IMR-90 (cell line): ENCODE measurements around the gene ARHGAP8. TPM values are rescaled to one million over a fixed set of nuclear protein-coding genes. Genes with fewer than 3 reads are reported as not detected.

ENCODE experiments used
- ATAC-seq: fragments of 200-7000 bp; cut with Tn5 transposase; 2 replicates; pipeline ENCODE4 v1.9.1; 2020; ENCODE audit warnings: low read depth, mild to moderate bottlenecking, moderate library complexity
- BruUV-seq: library from RNA; stranded (reverse); fragments of 400-500 nt; replicated peaks from 2 replicates; lab custom pipeline; 2021; lab: Mats Ljungman, UMichigan
- CTCF ChIA-PET: fragments of 300-600 bp; formaldehyde crosslinking; extraction: SDS; loops from one replicate; lab custom pipeline; 2021; ENCODE audit warnings: antibody characterized with exemption; lab: Yijun Ruan, JAX
- POLR2A ChIA-PET: fragments of 300-600 bp; sonication (Branson Sonifier 250); formaldehyde crosslinking; loops from one replicate; lab custom pipeline; 2022; ENCODE audit warnings: antibody characterized with exemption; ENCODE audit not compliant: unreplicated experiment; lab: Charles Lee
- DNase-seq: peaks from one replicate; pipeline ENCODE4 v3.0.0; 2013
- H2AFZ ChIP-seq: replicated peaks from 2 replicates; pipeline ENCODE3; 2013; ENCODE audit warnings: low read length, mild to moderate bottlenecking; ENCODE audit not compliant: poor library complexity
- H2AK5ac ChIP-seq: 2 replicates; pipeline ENCODE4 v1.6.1; 2013; ENCODE audit warnings: low read depth, low read length, inconsistent platforms
- H2AK9ac ChIP-seq: replicated peaks from 2 replicates; pipeline ENCODE3; 2013; ENCODE audit warnings: mild to moderate bottlenecking, low read depth, low read length, moderate library complexity; ENCODE audit not compliant: poor library complexity
- H2BK120ac ChIP-seq: 2 replicates; pipeline ENCODE4 v1.6.1; 2013; ENCODE audit warnings: low read depth, low read length, inconsistent platforms
- H2BK15ac ChIP-seq: 3 replicates; pipeline ENCODE4 v1.6.1; 2013; ENCODE audit warnings: low read depth, low read length, inconsistent platforms
- H2BK20ac ChIP-seq: 2 replicates; pipeline ENCODE4 v1.6.1; 2013; ENCODE audit warnings: low read depth, mild to moderate bottlenecking, inconsistent platforms, low read length, moderate library complexity
- H2BK5ac ChIP-seq: 2 replicates; pipeline ENCODE4 v1.6.1; 2013; ENCODE audit warnings: mild to moderate bottlenecking, low read depth, low read length, inconsistent platforms; ENCODE audit not compliant: poor library complexity, severe bottlenecking
- H3K14ac ChIP-seq: replicated peaks from 2 replicates; pipeline ENCODE4 v1.6.1; 2013; ENCODE audit warnings: low read depth, low read length, inconsistent platforms
- H3K18ac ChIP-seq: 2 replicates; pipeline ENCODE4 v1.6.1; 2013; ENCODE audit warnings: low read depth, low read length, control low read depth
- H3K23ac ChIP-seq: 2 replicates; pipeline ENCODE4 v1.6.1; 2013; ENCODE audit warnings: low read depth, low read length, inconsistent platforms
- H3K27ac ChIP-seq: 2 replicates; pipeline ENCODE4 v1.5.1; 2013; ENCODE audit warnings: mild to moderate bottlenecking, control low read depth, low read length; ENCODE audit not compliant: insufficient read depth
- H3K27me3 ChIP-seq: 2 replicates; pipeline ENCODE4 v1.6.1; 2013; ENCODE audit warnings: low read length; ENCODE audit not compliant: control insufficient read depth, insufficient read depth
- H3K36me3 ChIP-seq: 2 replicates; pipeline ENCODE4 v1.6.1; 2013; ENCODE audit warnings: low read length, mixed read lengths; ENCODE audit not compliant: control insufficient read depth, insufficient read depth
- H3K4ac ChIP-seq: 2 replicates; pipeline ENCODE4 v1.6.1; 2013; ENCODE audit warnings: low read depth, low read length, inconsistent platforms
- H3K4me1 ChIP-seq: 2 replicates; pipeline ENCODE4 v1.6.1; 2013; ENCODE audit warnings: low read length, mixed read lengths; ENCODE audit not compliant: control insufficient read depth, insufficient read depth
- H3K4me2 ChIP-seq: 2 replicates; pipeline ENCODE4 v1.6.1; 2013; ENCODE audit warnings: low read depth, mild to moderate bottlenecking, control low read depth, low read length, moderate library complexity
- H3K4me3 ChIP-seq: 2 replicates; pipeline ENCODE4 v1.5.1; 2013; ENCODE audit warnings: low read depth, mild to moderate bottlenecking, control low read depth, low read length, moderate library complexity; ENCODE audit not compliant: insufficient read depth
- H3K56ac ChIP-seq: 2 replicates; pipeline ENCODE4 v1.6.1; 2013; ENCODE audit warnings: low read length, inconsistent platforms; ENCODE audit not compliant: insufficient read depth; ENCODE audit errors: extremely low read depth
- H3K79me1 ChIP-seq, 2 experiments: 2 replicates each; pipeline ENCODE4 v1.6.1; 2013; ENCODE audit warnings: low read length in 2 of 2, inconsistent platforms in 1 of 2, low read depth in 1 of 2
- H3K9ac ChIP-seq: 2 replicates; pipeline ENCODE4 v1.6.1; 2013; ENCODE audit warnings: low read depth, low read length, control low read depth
- H3K9me1 ChIP-seq: 2 replicates; pipeline ENCODE4 v1.6.1; 2013; ENCODE audit warnings: low read length, inconsistent platforms; ENCODE audit not compliant: insufficient read depth
- H3K9me3 ChIP-seq: 2 replicates; pipeline ENCODE4 v1.6.1; 2013; ENCODE audit warnings: low read length; ENCODE audit not compliant: control insufficient read depth, insufficient read depth
- H4K20me1 ChIP-seq: 2 replicates; pipeline ENCODE4 v1.6.1; 2013; ENCODE audit warnings: low read length, inconsistent platforms; ENCODE audit not compliant: insufficient read depth
- H4K5ac ChIP-seq: 2 replicates; pipeline ENCODE4 v1.6.1; 2013; ENCODE audit warnings: mild to moderate bottlenecking, low read depth, low read length, control low read depth
- H4K8ac ChIP-seq, 2 experiments: 2 replicates each; pipeline ENCODE4 v1.6.1; 2013; ENCODE audit warnings: low read depth in 2 of 2, low read length in 2 of 2, control low read depth in 1 of 2, inconsistent platforms in 1 of 2
- H4K91ac ChIP-seq: 2 replicates; pipeline ENCODE4 v1.6.1; 2013; ENCODE audit warnings: low read depth, low read length, inconsistent platforms; ENCODE audit not compliant: insufficient read depth
- BHLHE40 ChIP-seq: fragments of 150-350 bp; IDR thresholded peaks from 2 replicates; pipeline ENCODE4 v1.6.1; 2016; ENCODE audit warnings: mild to moderate bottlenecking, low read depth, low read length
- CEBPB ChIP-seq: IDR thresholded peaks from 2 replicates; pipeline ENCODE4 v1.6.1; 2012; ENCODE audit warnings: low read depth, low read length, improper control_type of control experiment
- MAFK ChIP-seq: IDR thresholded peaks from 2 replicates; pipeline ENCODE4 v1.6.1; 2012; ENCODE audit warnings: low read depth, low read length, improper control_type of control experiment
- NFE2L2 ChIP-seq: fragments of 150-350 bp; IDR thresholded peaks from 2 replicates; pipeline ENCODE4 v1.6.1; 2016; ENCODE audit warnings: low read depth, mild to moderate bottlenecking, low read length
- POLR2A ChIP-seq: IDR thresholded peaks from 2 replicates; pipeline ENCODE4 v1.6.1; 2012; ENCODE audit warnings: mild to moderate bottlenecking, low read depth, low read length
- WGBS, 2 experiments: methylation state at CpG; one replicate each; pipeline versions ENCODE4 v1.1.5 to v1.1.7; 2013; ENCODE audit warnings: missing lambda C conversion rate in 2 of 2; ENCODE audit not compliant: insufficient read length in 1 of 2; ENCODE audit errors: extremely low coverage in 2 of 2; 5-methylcytosine and 5-hydroxymethylcytosine counted together
- dilution Hi-C: fragments of 300-500 bp; cut with HindIII; formaldehyde crosslinking; loops from one replicate; pipeline ENCODE4 v1.14.3; 2018; ENCODE audit warnings: low sequenced_read_pairs; ENCODE audit not compliant: unreplicated experiment
- in situ Hi-C: fragments of 300-500 bp; cut with MboI; formaldehyde crosslinking; loops from 3 replicates; pipeline ENCODE4 v1.14.3; 2019; ENCODE audit warnings: low sequenced_read_pairs, inconsistent platforms, mixed read lengths
- intact Hi-C: fragments of 100-400 bp; cut with micrococcal nuclease; formaldehyde crosslinking; loops from 2 replicates; pipeline ENCODE4 v1.10.0; 2022
- polyA plus RNA-seq, 3 experiments: library from polyadenylated mRNA; depleted of rRNA; stranded (reverse); fragments of >200 nt; gene quantifications; 2 replicates each; pipeline ENCODE4 v1.2.3, GENCODE V29; 2012; ENCODE audit warnings: low replicate concordance in 1 of 3
- total RNA-seq: library from RNA; depleted of rRNA; stranded (reverse); fragments of >200 nt; gene quantifications from 2 replicates; pipeline ENCODE4 v1.2.3, GENCODE V29; 2012

Gene ARHGAP8
- total and polyA plus RNA-seq, 2 of the 4 experiments (the other 2 are of a cell fraction): 0.18 to 0.21 TPM

- Histone ChIP-seq H4K91ac (no peak overlapping the region), H2BK5ac (no peak overlapping the region), H3K4ac (no peak overlapping the region), H3K27ac (no peak overlapping the region), H3K27me3 (no peaks in the 10 kb centered on the region), H3K36me3 (peaks cover 7% of the 10 kb centered on the region; the same call in 1 of the 2 replicates), H2AFZ (no peak overlapping the region), H3K9ac (no peak overlapping the region), H2BK120ac (no peak overlapping the region), H3K56ac (no peak overlapping the region), H3K4me3 (no peak overlapping the region), H3K79me1 (peaks cover 7 to 10% of the 10 kb centered on the region in 2 experiments; a peak in 2 of 4 replicates), H4K20me1 (peaks cover 20% of the 10 kb centered on the region), H3K4me2 (no peak overlapping the region), H2BK15ac (no peak overlapping the region), H2BK20ac (no peak overlapping the region), H3K9me1 (peaks cover 5% of the 10 kb centered on the region; the same call in 1 of the 2 replicates), H3K9me3 (no peaks in the 10 kb centered on the region), H4K8ac (no peak overlapping the region), H3K18ac (no peak overlapping the region), H3K14ac (no peak overlapping the region), H2AK9ac (no peak overlapping the region), H3K4me1 (peaks cover 7% of the 10 kb centered on the region), H2AK5ac (no peak overlapping the region), H4K5ac (no peak overlapping the region), H3K23ac (no peak overlapping the region)
- intact Hi-C loops: no loop called here
- dilution Hi-C loops: no loop called here
- TF ChIP-seq NFE2L2 (no peak), BHLHE40 (no peak), MAFK (no peak), POLR2A (no peak), CEBPB (no peak)
- BruUV-seq: no TSS peak
- in situ Hi-C loops: no loop called here
- ATAC-seq (no peak), DNase-seq (no peak)
- WGBS, 2 experiments: 80% methylated on average over 1 of the region's 4 CpGs; no CpG with 5 or more reads in 1 of the 2 experiments
- ChIA-PET CTCF (no interaction called here), POLR2A (no interaction called here)
Measured at GRCh38 chr22:44711241-44711560, 41.2 kb upstream of the ARHGAP8 start.
